Erythroblast (primary cell): ENCODE measurements around the gene SMAD6.

Experiments
- GATA1 ChIP-seq: IDR thresholded peaks from 2 replicates; pipeline ENCODE4 v1.6.1; 2011; ENCODE audit warnings: low read depth, mild to moderate bottlenecking, control low read depth, low read length, moderate library complexity
- POLR2A ChIP-seq: IDR thresholded peaks from 2 replicates; pipeline ENCODE4 v1.6.1; 2011; ENCODE audit warnings: mild to moderate bottlenecking, low read length

DNA sequence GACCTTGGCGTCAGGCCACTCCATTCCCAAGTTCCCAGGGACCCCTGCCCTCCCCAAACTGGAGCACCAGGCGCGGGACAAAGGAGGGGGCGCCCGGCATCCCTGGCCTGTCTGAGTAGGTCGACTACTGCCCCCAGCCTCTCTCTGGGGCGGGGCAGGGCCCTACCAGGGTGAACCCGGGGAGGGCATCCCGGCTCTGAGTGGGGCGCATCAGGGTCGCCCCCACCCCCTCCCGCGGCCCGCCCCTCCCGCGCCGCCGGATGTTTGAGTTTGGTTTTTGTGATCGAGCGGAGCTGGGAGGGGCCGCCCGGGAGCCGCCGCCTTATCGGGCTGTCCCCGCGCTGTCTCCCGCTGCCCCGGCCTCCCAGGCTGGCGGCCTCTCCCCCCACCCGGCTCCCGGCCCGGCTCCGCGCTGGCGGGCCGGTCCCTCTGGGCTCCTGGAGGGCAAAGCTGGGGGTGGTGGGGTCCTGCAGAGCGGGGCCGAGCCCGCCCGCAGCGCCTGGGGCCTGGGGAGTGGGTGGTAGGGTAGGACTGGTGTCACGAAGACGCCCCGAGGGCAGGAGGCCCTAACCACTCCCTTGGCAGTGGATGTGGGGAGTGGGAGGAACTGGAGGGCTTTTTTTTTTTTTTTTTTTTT lies 47.2 kb upstream of the SMAD6 start:
- TF ChIP-seq POLR2A: no peak
- TF ChIP-seq GATA1: no peak
